K562 (cell line): ENCODE measurements around the gene COL9A3. TPM values are rescaled to one million over a fixed set of nuclear protein-coding genes. Genes with fewer than 3 reads are reported as not detected.

Experiments
- ATF1 ChIP-seq, 2 experiments: fragments of 450-650 bp in 1 of 2; IDR thresholded peaks; 2 replicates each; pipeline ENCODE4 v1.6.1; 2016; ENCODE audit warnings: missing compliant biosample characterization in 1 of 2, missing genetic modification characterization in 1 of 2
- CTBP1 ChIP-seq: fragments of 450-650 bp; IDR thresholded peaks from 2 replicates; pipeline ENCODE4 v1.6.1; 2016; ENCODE audit warnings: borderline replicate concordance
- ESRRA ChIP-seq: fragments of 450-650 bp; IDR thresholded peaks from 2 replicates; pipeline ENCODE4 v1.6.1; 2014; ENCODE audit warnings: low read depth, mild to moderate bottlenecking, moderate library complexity, borderline replicate concordance
- MYC ChIP-seq, 2 experiments: fragments of 250-450 bp in 1 of 2; sonication (Bioruptor Pico) in 1 of 2; IDR thresholded peaks; 2 replicates each; pipeline versions ENCODE4 v1.5.1 to v1.6.1; 2012 to 2021; ENCODE audit warnings: low read depth in 2 of 2, borderline replicate concordance in 1 of 2, improper control_type of control experiment in 1 of 2, low read length in 1 of 2, mild to moderate bottlenecking in 1 of 2, moderate library complexity in 1 of 2
- NFIC ChIP-seq: fragments of 450-650 bp; IDR thresholded peaks from 2 replicates; pipeline ENCODE4 v1.6.1; 2017; ENCODE audit warnings: mild to moderate bottlenecking, inconsistent platforms
- NRF1 ChIP-seq, 2 experiments: fragments of 450-650 bp; IDR thresholded peaks in 1 of 2; conservative IDR thresholded peaks in 1 of 2; 2 replicates each; pipeline ENCODE4 v1.6.1; 2014; ENCODE audit warnings: mild to moderate bottlenecking in 2 of 2
- POLR2G ChIP-seq: fragments of 200-400 bp; formaldehyde crosslinking; IDR thresholded peaks from 2 replicates; pipeline ENCODE4 v1.6.1; 2017; ENCODE audit warnings: low read depth, mild to moderate bottlenecking, antibody characterized with exemption, low read length, moderate library complexity
- SRF ChIP-seq, 2 experiments: fragments of 250-450, 450-650 bp in 1 of 2; sonication (Bioruptor Pico) in 1 of 2; sonication (generic) in 1 of 2; formaldehyde crosslinking; IDR thresholded peaks; 2 replicates each; pipeline versions ENCODE4 v1.5.0 to v1.5.1; 2020 to 2022; ENCODE audit warnings: mild to moderate bottlenecking in 1 of 2, missing genetic modification reagents in 1 of 2
- ZNF644 ChIP-seq: fragments of 200-800 bp; sonication (Bioruptor generic); IDR thresholded peaks from 2 replicates; pipeline ENCODE4 v1.6.1; 2016; ENCODE audit warnings: low read depth, missing genetic modification characterization, missing compliant biosample characterization
- polyA plus RNA-seq, 8 experiments: library from polyadenylated mRNA; depleted of rRNA in 4 of 8; stranded (reverse) in 5 of 8; unstranded in 3 of 8; fragments of >200 nt; fragmentation: Nextera tagmentation in 2 of 8; fragmentation: Illumina TruSeq in 1 of 8; extraction: Ambion mirVana in 2 of 8; extraction: Trizol in 1 of 8; gene quantifications; 2 replicates each; pipeline versions ENCODE4 v1.2.1 to v1.2.3, GENCODE V29; 2011 to 2014; ENCODE audit warnings: inconsistent platforms in 1 of 8, missing spikeins in 1 of 8
- total RNA-seq, 7 experiments: library from RNA; depleted of rRNA in 6 of 7; stranded (reverse); fragments of >200 nt in 6 of 7; fragmentation: Illumina TruSeq in 2 of 7; extraction: Trizol in 2 of 7; gene quantifications; 2 replicates each; pipeline versions ENCODE4 v1.2.1 to v1.2.3, GENCODE V29; 2011 to 2021; ENCODE audit warnings: low replicate concordance in 1 of 7
- TF ChIP-seq, protein P1 (sequence below), 2 experiments: fragments of 200-800 bp in 1 of 2; sonication (Bioruptor generic) in 1 of 2; sonication (generic) in 1 of 2; formaldehyde crosslinking in 1 of 2; IDR thresholded peaks in 1 of 2; conservative IDR thresholded peaks in 1 of 2; 2 replicates each; pipeline versions ENCODE4 v1.5.0 to v1.6.1; 2016 to 2020; ENCODE audit warnings: missing compliant biosample characterization in 1 of 2, missing genetic modification characterization in 1 of 2, missing genetic modification reagents in 1 of 2
- TF ChIP-seq, protein P2 (sequence below): sonication (generic); IDR thresholded peaks from 2 replicates; pipeline ENCODE4 v1.6.1; 2016

COL9A3 gene
- total and polyA plus RNA-seq, 9 of the 15 experiments (the other 6 are each of a cell fraction or from before 2014, with no cell fraction given) = 0.14 to 3.6 (median 0.88) TPM; not detected in 1

DNA sequence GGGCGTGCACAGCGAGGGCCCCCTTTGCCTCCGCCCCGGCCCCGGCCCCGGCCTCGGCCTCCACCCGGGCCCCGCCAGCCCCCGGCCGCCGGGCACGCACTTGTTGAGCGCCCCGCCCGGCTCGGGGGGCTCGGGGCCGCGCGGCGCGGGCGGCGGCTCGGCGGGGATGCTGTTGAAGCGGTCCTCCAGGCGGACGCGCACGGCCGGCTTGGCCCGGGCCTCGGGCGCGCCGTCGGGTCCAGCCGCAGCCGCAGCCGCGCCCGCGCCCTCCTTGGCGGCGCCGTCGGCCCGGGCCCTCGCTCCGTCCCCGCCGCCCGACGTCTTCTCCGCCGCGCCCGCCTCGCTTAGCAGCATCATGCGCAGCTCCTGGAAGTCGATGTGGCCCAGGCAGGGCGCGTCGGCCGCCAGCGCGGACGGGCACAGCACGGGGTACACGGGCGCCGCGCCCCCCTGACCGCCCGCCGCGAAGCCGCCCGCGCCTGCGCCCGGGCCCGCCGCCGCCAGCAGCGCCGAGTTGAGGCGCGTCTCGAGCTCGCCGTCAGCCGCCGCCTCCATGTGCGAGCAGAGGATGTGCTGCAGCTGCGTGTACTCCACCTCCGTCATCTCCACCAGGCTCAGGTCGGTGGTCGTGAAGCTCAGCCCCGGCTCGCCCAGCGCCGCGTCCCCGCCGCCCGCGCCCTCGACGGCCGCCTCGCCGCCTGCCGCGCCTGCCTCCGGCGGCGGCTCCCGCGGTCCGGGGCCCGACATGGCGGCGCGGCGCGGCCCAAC lies 44.3 kb downstream of the COL9A3 start (continued):
- TF ChIP-seq, protein P1, sequence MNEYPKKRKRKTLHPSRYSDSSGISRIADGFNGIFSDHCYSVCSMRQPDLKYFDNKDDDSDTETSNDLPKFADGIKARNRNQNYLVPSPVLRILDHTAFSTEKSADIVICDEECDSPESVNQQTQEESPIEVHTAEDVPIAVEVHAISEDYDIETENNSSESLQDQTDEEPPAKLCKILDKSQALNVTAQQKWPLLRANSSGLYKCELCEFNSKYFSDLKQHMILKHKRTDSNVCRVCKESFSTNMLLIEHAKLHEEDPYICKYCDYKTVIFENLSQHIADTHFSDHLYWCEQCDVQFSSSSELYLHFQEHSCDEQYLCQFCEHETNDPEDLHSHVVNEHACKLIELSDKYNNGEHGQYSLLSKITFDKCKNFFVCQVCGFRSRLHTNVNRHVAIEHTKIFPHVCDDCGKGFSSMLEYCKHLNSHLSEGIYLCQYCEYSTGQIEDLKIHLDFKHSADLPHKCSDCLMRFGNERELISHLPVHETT (CRISPR knock-in tag; conservative IDR thresholded peaks at IDR 0.05 in 1 of 2, IDR thresholded peaks at IDR 0.05 in 1 of 2) = 0 out of 4 replicates have a peak, but pooled peaks of 1 of the 2 experiments have one; percentile 11
- peak; percentile 23; the same call in 1 of the 2 replicates for TF ChIP-seq NFIC
- TF ChIP-seq ATF1 (CRISPR knock-in tag; IDR thresholded peaks at IDR 0.05) = no peak
- no peak for TF ChIP-seq ATF1 (tag; IDR thresholded peaks at IDR 0.05)
- no peak for TF ChIP-seq SRF (CRISPR knock-in tag; IDR thresholded peaks at IDR 0.05)
- 0 out of 2 replicates have a peak, but pooled peaks have one; percentile 35 for TF ChIP-seq MYC (IDR thresholded peaks at IDR 0.05; ENCODE audit: low read depth, low read length)
- no peak for TF ChIP-seq MYC (CRISPR knock-in tag; IDR thresholded peaks at IDR 0.05; ENCODE audit: borderline replicate concordance, low read depth)
- no peak for TF ChIP-seq ZNF644
- TF ChIP-seq ESRRA = no peak
- TF ChIP-seq, protein P2, sequence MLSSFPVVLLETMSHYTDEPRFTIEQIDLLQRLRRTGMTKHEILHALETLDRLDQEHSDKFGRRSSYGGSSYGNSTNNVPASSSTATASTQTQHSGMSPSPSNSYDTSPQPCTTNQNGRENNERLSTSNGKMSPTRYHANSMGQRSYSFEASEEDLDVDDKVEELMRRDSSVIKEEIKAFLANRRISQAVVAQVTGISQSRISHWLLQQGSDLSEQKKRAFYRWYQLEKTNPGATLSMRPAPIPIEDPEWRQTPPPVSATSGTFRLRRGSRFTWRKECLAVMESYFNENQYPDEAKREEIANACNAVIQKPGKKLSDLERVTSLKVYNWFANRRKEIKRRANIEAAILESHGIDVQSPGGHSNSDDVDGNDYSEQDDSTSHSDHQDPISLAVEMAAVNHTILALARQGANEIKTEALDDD = no peak
- peak in 1 of 2 experiments; percentile 14; a peak in 2 of 4 replicates for TF ChIP-seq NRF1 (conservative IDR thresholded peaks at IDR 0.05 in 1 of 2, IDR thresholded peaks at IDR 0.05 in 1 of 2)
- TF ChIP-seq POLR2G = peak; percentile 37; the same call in 1 of the 2 replicates
- peak; percentile 69; the same call in 1 of the 2 replicates for TF ChIP-seq CTBP1
